Measurements from ENCODE around the gene MUC3A. TPM values are rescaled to one million over a fixed set of nuclear protein-coding genes. Genes with fewer than 3 reads are reported as not detected.

MUC3A gene
- total RNA-seq, 4 donors from 2014 or later: 0.31 TPM; not detected in 3

- Histone ChIP-seq H3K27ac (no peak overlapping the region), H3K27me3 (peaks cover 84% of the 10 kb centered on the region)
- ATAC-seq: peak; percentile 29
Measured at GRCh38 chr7:100966542-100967291, 17.4 kb downstream of the MUC3A start.

GRCh38 chr7:100967292-100967863 is 18.0 kb downstream of the MUC3A start:
- Histone ChIP-seq H3K9me3 (no peaks in the 10 kb centered on the region), H3K4me3 (no peak overlapping the region), H3K27ac (no peak overlapping the region), H3K4me1 (peaks cover 0 to 19% (median 11%) of the 10 kb centered on the region in 3 donors), H3K27me3 (peaks cover 82% of the 10 kb centered on the region), H3K36me3 (no peaks in the 10 kb centered on the region)
- no peak for TF ChIP-seq POLR2AphosphoS5 (IDR thresholded peaks at IDR 0.05)
- no peak for TF ChIP-seq POLR2A (IDR thresholded peaks at IDR 0.05)
- TF ChIP-seq CTCF (IDR thresholded peaks at IDR 0.05): no peak
- no peak for TF ChIP-seq EP300 (IDR thresholded peaks at IDR 0.05)
- ATAC-seq: no peak
- 39 to 42% methylated on average over 12 to 13 of the region's 13 CpGs for WGBS, 2 donors (ENCODE audit: low coverage in 1 of 2)

More at GRCh38 chr7:100966542-100967291, 17.4 kb downstream of the MUC3A start:
- WGBS, 2 donors (ENCODE audit: low coverage in 1 of 2): 11 to 14% methylated on average over 12 to 19 of the region's 40 CpGs
- Histone ChIP-seq H3K4me1 (peaks cover 0 to 19% (median 11%) of the 10 kb centered on the region in 3 donors), H3K36me3 (no peaks in the 10 kb centered on the region), H3K4me3 (peak overlapping the region in 1 of 2 donors; percentile 39), H3K9me3 (no peaks in the 10 kb centered on the region)
- TF ChIP-seq CTCF (IDR thresholded peaks at IDR 0.05) (no peak), POLR2AphosphoS5 (IDR thresholded peaks at IDR 0.05) (no peak), EP300 (IDR thresholded peaks at IDR 0.05) (no peak), POLR2A (IDR thresholded peaks at IDR 0.05) (no peak)

- H3K27ac ChIP-seq: no peak overlapping the region
- peaks cover 0 to 19% (median 11%) of the 10 kb centered on the region in 3 donors for H3K4me1 ChIP-seq
- WGBS, 2 donors (ENCODE audit: low coverage in 1 of 2): 3 to 6% methylated on average over 4 of the region's 6 CpGs
- ATAC-seq: no peak
- peaks cover 82% of the 10 kb centered on the region for H3K27me3 ChIP-seq
- TF ChIP-seq CTCF (IDR thresholded peaks at IDR 0.05) (no peak), EP300 (IDR thresholded peaks at IDR 0.05) (no peak), POLR2AphosphoS5 (IDR thresholded peaks at IDR 0.05) (no peak), POLR2A (IDR thresholded peaks at IDR 0.05) (no peak)
- H3K9me3 ChIP-seq: no peaks in the 10 kb centered on the region
- no peak overlapping the region for H3K4me3 ChIP-seq
- no peaks in the 10 kb centered on the region for H3K36me3 ChIP-seq
Measured at GRCh38 chr7:100968031-100968430, 18.7 kb downstream of the MUC3A start.

- ATAC-seq: no peak
- no peaks in the 10 kb centered on the region for H3K9me3 ChIP-seq
- 23% methylated on average over 3 of the region's 3 CpGs; no CpG with 5 or more reads in 1 of the 2 donors for WGBS, 2 donors (ENCODE audit: low coverage in 1 of 2)
- peaks cover 82% of the 10 kb centered on the region for H3K27me3 ChIP-seq
- H3K27ac ChIP-seq: no peak overlapping the region
- peaks cover 0 to 19% (median 11%) of the 10 kb centered on the region in 3 donors for H3K4me1 ChIP-seq
- TF ChIP-seq POLR2AphosphoS5 (IDR thresholded peaks at IDR 0.05): no peak
- no peak for TF ChIP-seq POLR2A (IDR thresholded peaks at IDR 0.05)
- no peak for TF ChIP-seq EP300 (IDR thresholded peaks at IDR 0.05)
- no peak for TF ChIP-seq CTCF (IDR thresholded peaks at IDR 0.05)
- H3K36me3 ChIP-seq: no peaks in the 10 kb centered on the region
- no peak overlapping the region for H3K4me3 ChIP-seq
Measured at GRCh38 chr7:100968650-100969049, 19.3 kb downstream of the MUC3A start.
